H9 (cell line): ENCODE data around the gene TEX261. TPM values are rescaled to one million over a fixed set of nuclear protein-coding genes. Genes with fewer than 3 reads are reported as not detected.
A peak's percentile ranks its signal among the peaks of the same experiment; 100 is the strongest.

Experiments
- DNase-seq: peaks from one replicate; pipeline ENCODE4 v3.0.0-alpha.2; 2017
- H2AFZ ChIP-seq: one replicate; pipeline ENCODE4 v1.6.1; 2013; ENCODE audit warnings: mild to moderate bottlenecking, low read length, control low read depth, moderate library complexity
- H2AK5ac ChIP-seq: 2 replicates; pipeline ENCODE4 v1.6.1; 2013; ENCODE audit warnings: low read length, control low read depth, mixed read lengths; ENCODE audit not compliant: insufficient read length
- H2BK120ac ChIP-seq: one replicate; pipeline ENCODE4 v1.6.1; 2013; ENCODE audit warnings: low read depth, mild to moderate bottlenecking, low read length, control low read depth, inconsistent platforms; ENCODE audit not compliant: poor library complexity, severe bottlenecking
- H2BK12ac ChIP-seq: 2 replicates; pipeline ENCODE4 v1.6.1; 2013; ENCODE audit warnings: low read length, control low read depth, mixed read lengths, low read depth; ENCODE audit not compliant: insufficient read length
- H2BK15ac ChIP-seq: 2 replicates; pipeline ENCODE4 v1.6.1; 2013; ENCODE audit warnings: low read depth, low read length, control low read depth
- H2BK20ac ChIP-seq: one replicate; pipeline ENCODE4 v1.6.1; 2013; ENCODE audit warnings: low read depth, mild to moderate bottlenecking, low read length, control low read depth, inconsistent platforms; ENCODE audit not compliant: poor library complexity, severe bottlenecking
- H2BK5ac ChIP-seq: 2 replicates; pipeline ENCODE4 v1.6.1; 2013; ENCODE audit warnings: low read length, control low read depth, mixed read lengths; ENCODE audit not compliant: insufficient read length
- H3K14ac ChIP-seq: 2 replicates; pipeline ENCODE4 v1.6.1; 2013; ENCODE audit warnings: low read length, control low read depth; ENCODE audit not compliant: insufficient read depth
- H3K18ac ChIP-seq: 2 replicates; pipeline ENCODE4 v1.6.1; 2013; ENCODE audit warnings: low read depth, mild to moderate bottlenecking, mixed read lengths, low read length, control low read depth; ENCODE audit not compliant: insufficient read length
- H3K23ac ChIP-seq: 2 replicates; pipeline ENCODE4 v1.6.1; 2013; ENCODE audit warnings: low read length, control low read depth, mixed read lengths, low read depth; ENCODE audit not compliant: insufficient read length
- H3K23me2 ChIP-seq: 2 replicates; pipeline ENCODE4 v1.6.1; 2013; ENCODE audit warnings: low read depth, mild to moderate bottlenecking, mixed read lengths, low read length, control low read depth; ENCODE audit not compliant: insufficient read length, poor library complexity, severe bottlenecking
- H3K27ac ChIP-seq: 2 replicates; pipeline ENCODE4 v1.5.1; 2013; ENCODE audit warnings: low read length, control low read depth, mixed read lengths, low read depth; ENCODE audit not compliant: insufficient read length
- H3K27me3 ChIP-seq: 2 replicates; pipeline ENCODE4 v1.6.1; 2013; ENCODE audit warnings: low read length, control low read depth, inconsistent platforms; ENCODE audit not compliant: insufficient read depth
- H3K4ac ChIP-seq: 2 replicates; pipeline ENCODE4 v1.6.1; 2013; ENCODE audit warnings: low read depth, mild to moderate bottlenecking, control low read depth, inconsistent platforms, low read length, moderate library complexity
- H3K4me1 ChIP-seq: 2 replicates; pipeline ENCODE4 v1.6.1; 2013; ENCODE audit warnings: low read length, control low read depth, inconsistent platforms; ENCODE audit not compliant: insufficient read depth
- H3K4me2 ChIP-seq: 2 replicates; pipeline ENCODE4 v1.6.1; 2013; ENCODE audit warnings: low read length, control low read depth, mixed read lengths; ENCODE audit not compliant: insufficient read length, insufficient read depth
- H3K56ac ChIP-seq: 2 replicates; pipeline ENCODE4 v1.6.1; 2013; ENCODE audit warnings: low read depth, mild to moderate bottlenecking, mixed read lengths, low read length, control low read depth; ENCODE audit not compliant: insufficient read length
- H3K79me1 ChIP-seq: 2 replicates; pipeline ENCODE4 v1.6.1; 2013; ENCODE audit warnings: low read depth, mild to moderate bottlenecking, moderate library complexity, low read length, control low read depth, inconsistent platforms; ENCODE audit not compliant: insufficient read depth, poor library complexity, severe bottlenecking
- H3K79me2 ChIP-seq: 2 replicates; pipeline ENCODE4 v1.6.1; 2013; ENCODE audit warnings: low read length, control low read depth, inconsistent platforms; ENCODE audit not compliant: insufficient read depth
- H3K9ac ChIP-seq: 2 replicates; pipeline ENCODE4 v1.6.1; 2013; ENCODE audit warnings: low read length, control low read depth, mixed read lengths; ENCODE audit not compliant: insufficient read length; ENCODE audit errors: extremely low read depth
- H3K9me3 ChIP-seq: one replicate; pipeline ENCODE4 v1.6.1; 2013; ENCODE audit warnings: low read depth, low read length, inconsistent platforms; ENCODE audit not compliant: control insufficient read depth
- H3T11ph ChIP-seq: one replicate; pipeline ENCODE4 v1.6.1; 2013; ENCODE audit warnings: mild to moderate bottlenecking, low read length, control low read depth, inconsistent platforms
- H4K20me1 ChIP-seq: one replicate; pipeline ENCODE4 v1.6.1; 2013; ENCODE audit not compliant: control insufficient read depth, insufficient read length, insufficient read depth
- H4K5ac ChIP-seq: 2 replicates; pipeline ENCODE4 v1.6.1; 2013; ENCODE audit warnings: low read depth, mild to moderate bottlenecking, mixed read lengths, low read length, control low read depth; ENCODE audit not compliant: insufficient read length
- H4K8ac ChIP-seq: replicated peaks from 2 replicates; pipeline ENCODE4 v1.6.1; 2013; ENCODE audit warnings: low read length, control low read depth, mixed read lengths, low read depth; ENCODE audit not compliant: insufficient read length
- H4K91ac ChIP-seq: 2 replicates; pipeline ENCODE4 v1.6.1; 2013; ENCODE audit warnings: low read depth, mild to moderate bottlenecking, moderate library complexity, mixed read lengths, low read length, control low read depth; ENCODE audit not compliant: insufficient read length
- H3K27ac Mint-ChIP-seq, 3 experiments: 2 replicates in 2 of 3; 3 replicates in 1 of 3; pipeline ENCODE4 v1.8.0; 2020 to 2021; ENCODE audit warnings: mixed read lengths in 3 of 3, mild to moderate bottlenecking in 1 of 3, moderate library complexity in 1 of 3
- H3K27me3 Mint-ChIP-seq: 2 replicates; pipeline ENCODE4 v1.8.0; 2021; ENCODE audit warnings: low read depth, mild to moderate bottlenecking, moderate library complexity, mixed read lengths
- H3K36me3 Mint-ChIP-seq, 3 experiments: 2 replicates in 2 of 3; 3 replicates in 1 of 3; pipeline ENCODE4 v1.8.0; 2020 to 2021; ENCODE audit warnings: low read depth in 3 of 3, mixed read lengths in 3 of 3; ENCODE audit not compliant: insufficient read depth in 1 of 3
- H3K4me1 Mint-ChIP-seq, 2 experiments: 2 replicates each; pipeline ENCODE4 v1.8.0; 2020; ENCODE audit warnings: mixed read lengths in 2 of 2
- H3K4me3 Mint-ChIP-seq, 2 experiments: 2 replicates in 1 of 2; 3 replicates in 1 of 2; pipeline ENCODE4 v1.8.0; 2020 to 2021; ENCODE audit warnings: mild to moderate bottlenecking in 2 of 2, mixed read lengths in 2 of 2, moderate library complexity in 1 of 2
- H3K9me3 Mint-ChIP-seq, 2 experiments: 2 replicates in 1 of 2; 3 replicates in 1 of 2; pipeline ENCODE4 v1.8.0; 2020; ENCODE audit warnings: mild to moderate bottlenecking in 2 of 2, mixed read lengths in 2 of 2, moderate library complexity in 1 of 2
- CTCF ChIP-seq: fragments of 200-600 bp; sonication (generic); conservative IDR thresholded peaks from 3 replicates; pipeline ENCODE4 v1.8.0; 2021; ENCODE audit warnings: antibody characterized with exemption, mild to moderate bottlenecking
- WGBS: extraction: QIAGEN DNeasy Blood & Tissue Kit; methylation state at CpG from one replicate; pipeline ENCODE4 v1.1.7; 2013; ENCODE audit warnings: missing lambda C conversion rate, low lambda C conversion rate, mixed read lengths; ENCODE audit not compliant: insufficient read length; ENCODE audit errors: extremely low coverage; 5-methylcytosine and 5-hydroxymethylcytosine counted together
- total RNA-seq: library from RNA; stranded (reverse); gene quantifications from 2 replicates; pipeline ENCODE4 v1.2.1, GENCODE V29; 2021

TEX261 gene
- total RNA-seq, 1 experiment from 2014 or later = 19.2 TPM

- no peak overlapping the region for H2BK5ac ChIP-seq
- H4K5ac ChIP-seq = no peak overlapping the region
- H3K9ac ChIP-seq = no peak overlapping the region
- peaks cover 4% of the 10 kb centered on the region for H3K23me2 ChIP-seq
- peak; percentile 29 for DNase-seq
- no peak overlapping the region; the same call in 1 of the 2 replicates for H3K14ac ChIP-seq
- no peak overlapping the region for H3K27ac Mint-ChIP-seq
- H2AFZ ChIP-seq = no peak overlapping the region
- no peaks in the 10 kb centered on the region; a peak in 1 of 7 replicates for H3K36me3 Mint-ChIP-seq
- H3K23ac ChIP-seq = no peak overlapping the region
- H3K18ac ChIP-seq = no peak overlapping the region
- H3K56ac ChIP-seq = no peak overlapping the region
- no peaks in the 10 kb centered on the region for H4K20me1 ChIP-seq
- no peak overlapping the region for H2BK20ac ChIP-seq
- no peak overlapping the region for H2BK12ac ChIP-seq
- no peak overlapping the region for H3K4ac ChIP-seq
- H3K4me2 ChIP-seq = no peak overlapping the region
- no peaks in the 10 kb centered on the region for H3K79me1 ChIP-seq
- H4K91ac ChIP-seq = no peak overlapping the region
- no peak overlapping the region for H3T11ph ChIP-seq
- TF ChIP-seq CTCF = no peak
- H3K27me3 ChIP-seq = peaks cover 9% of the 10 kb centered on the region; the same call in 1 of the 2 replicates
- no CpG with 5 or more reads among the region's 10 CpGs for WGBS
- H2BK15ac ChIP-seq = no peak overlapping the region
- H2AK5ac ChIP-seq = no peak overlapping the region
- no peaks in the 10 kb centered on the region for H3K9me3 ChIP-seq
- peaks cover 70% of the 10 kb centered on the region for H3K27me3 Mint-ChIP-seq
- no peak overlapping the region for H2BK120ac ChIP-seq
- peaks cover 36 to 55% of the 10 kb centered on the region in 2 experiments for H3K4me1 Mint-ChIP-seq
- peaks cover 9% of the 10 kb centered on the region; the same call in 1 of the 2 replicates for H3K4me1 ChIP-seq
- H3K27ac ChIP-seq = no peak overlapping the region
- H3K4me3 Mint-ChIP-seq = no peak overlapping the region
- H3K79me2 ChIP-seq = no peaks in the 10 kb centered on the region
- no peaks in the 10 kb centered on the region; a peak in 2 of 5 replicates for H3K9me3 Mint-ChIP-seq
- H4K8ac ChIP-seq = no peak overlapping the region
These were observed 57.5 kb downstream of the TEX261 start for GRCh38 chr2:70936979-70937811.
